A204.1 (cell line): Measurements from ENCODE around the gene TMCO6.
"Not testable (repeated sequence)": the region's sequence is repeated elsewhere in the genome, so short reads cannot be mapped to it uniquely, and the experiment has no call there.

ENCODE experiments used
- FAIRE-seq: peaks from 2 replicates; lab custom pipeline; 2012; peaks lifted over from hg19 to GRCh38; lab: Jason Lieb, UNC

The TMCO6 gene

DNA sequence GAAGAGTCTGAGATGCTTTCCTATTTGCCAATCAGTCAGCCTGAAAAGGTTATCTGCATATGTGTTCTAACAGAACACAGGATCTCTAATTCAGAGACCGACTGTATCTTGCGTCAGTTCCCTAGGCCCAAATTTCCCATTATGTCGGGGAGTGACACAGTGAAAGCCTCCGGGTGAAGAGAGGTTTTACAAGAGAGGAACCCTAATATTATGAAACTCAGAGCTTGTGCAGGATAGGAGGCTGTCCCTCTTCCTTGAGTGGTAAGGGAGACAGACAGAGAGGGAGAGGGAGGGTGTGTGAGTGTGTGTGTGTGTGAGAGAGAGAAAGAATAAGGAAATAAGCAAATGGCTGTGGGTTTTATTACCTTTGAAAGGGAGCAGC lies 8.2 kb upstream of the TMCO6 start:
- no peak for FAIRE-seq

DNA sequence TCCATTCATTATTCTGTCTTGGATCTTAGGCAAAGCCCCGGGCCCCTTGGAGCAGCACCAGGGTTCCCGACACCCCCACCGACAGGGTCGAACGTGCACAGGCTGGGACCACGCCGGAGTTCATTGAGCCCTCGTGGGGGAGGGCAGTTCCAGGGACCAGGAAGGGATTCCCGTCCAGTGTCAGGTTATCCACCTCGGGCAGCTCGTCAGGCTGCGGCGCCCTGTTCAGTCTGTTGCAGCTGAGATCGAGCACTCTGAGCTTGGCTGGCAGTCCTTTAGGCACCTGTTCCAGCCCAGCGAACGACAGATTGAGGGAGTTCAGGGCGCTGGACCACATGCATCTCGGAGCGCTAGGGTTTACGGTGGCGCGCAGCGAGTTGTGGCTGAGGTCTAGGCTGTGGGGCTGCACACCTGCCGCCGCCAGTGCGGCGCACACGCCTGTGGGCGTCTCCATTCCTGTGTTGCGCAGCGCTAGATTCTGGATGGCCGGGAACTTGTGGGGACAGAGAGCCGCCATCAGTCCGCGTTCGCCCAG lies 7.4 kb upstream of the TMCO6 start:
- no peak for FAIRE-seq

DNA sequence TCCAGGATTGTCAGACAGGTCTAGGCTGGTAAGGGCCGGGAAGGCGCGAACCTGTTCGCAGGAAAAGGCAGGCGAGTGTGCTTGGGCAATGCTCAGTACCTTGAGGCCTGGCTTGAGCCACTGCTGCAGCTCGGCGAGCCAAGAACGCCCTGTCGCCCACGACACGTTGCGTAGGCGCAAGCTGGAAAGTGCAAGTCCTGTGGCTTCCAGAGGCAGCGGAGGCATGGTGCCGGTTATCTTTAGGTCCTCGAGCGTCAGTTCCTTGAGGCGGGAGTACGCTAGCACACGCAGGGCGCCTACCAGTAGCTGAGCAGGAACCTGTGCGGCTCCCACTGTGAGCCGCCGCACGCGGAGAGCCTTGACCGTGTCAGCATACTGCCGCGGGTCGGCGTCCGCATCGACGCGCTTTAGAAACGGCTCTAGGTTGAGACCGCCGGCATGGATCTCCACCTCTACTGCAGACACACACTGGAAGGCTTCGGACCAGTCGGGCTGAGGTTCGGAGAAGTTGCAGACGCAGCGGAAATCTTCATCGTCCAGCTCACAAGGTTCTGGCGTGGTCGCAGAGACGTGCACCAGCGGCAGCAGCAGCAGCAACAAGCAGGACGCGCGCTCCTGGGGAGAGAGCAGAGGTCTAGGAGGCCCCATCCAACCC lies 6.8 kb upstream of the TMCO6 start:
- FAIRE-seq = no peak

DNA sequence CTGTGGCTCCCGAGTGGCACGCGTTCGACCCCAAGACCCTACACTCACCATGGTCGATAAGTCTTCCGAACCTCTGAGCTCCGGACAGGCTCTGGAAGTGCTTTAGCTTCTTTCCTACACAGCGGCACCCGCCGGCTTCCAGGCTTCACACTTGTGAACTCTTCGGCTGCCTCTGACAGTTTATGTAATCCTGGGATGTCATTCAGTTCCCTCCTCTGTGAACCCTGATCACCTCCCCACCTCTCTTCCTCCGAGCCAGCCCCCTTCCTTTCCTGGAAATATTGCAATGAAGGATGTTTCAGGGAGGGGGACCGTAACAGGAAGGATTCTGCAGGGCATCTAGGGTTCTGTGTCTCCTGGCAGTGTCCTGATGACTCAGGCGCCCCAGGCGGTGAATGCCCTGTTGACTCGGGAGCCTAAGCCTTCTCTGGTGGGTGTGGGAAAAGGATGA lies 6.2 kb upstream of the TMCO6 start, which contains the start of gene CD14:
Gene CD14 (minus strand): TSS at position 155 of the 451 bp plus-strand sequence. CDS start 104 bp downstream, at position 51.
- no peak for FAIRE-seq

DNA sequence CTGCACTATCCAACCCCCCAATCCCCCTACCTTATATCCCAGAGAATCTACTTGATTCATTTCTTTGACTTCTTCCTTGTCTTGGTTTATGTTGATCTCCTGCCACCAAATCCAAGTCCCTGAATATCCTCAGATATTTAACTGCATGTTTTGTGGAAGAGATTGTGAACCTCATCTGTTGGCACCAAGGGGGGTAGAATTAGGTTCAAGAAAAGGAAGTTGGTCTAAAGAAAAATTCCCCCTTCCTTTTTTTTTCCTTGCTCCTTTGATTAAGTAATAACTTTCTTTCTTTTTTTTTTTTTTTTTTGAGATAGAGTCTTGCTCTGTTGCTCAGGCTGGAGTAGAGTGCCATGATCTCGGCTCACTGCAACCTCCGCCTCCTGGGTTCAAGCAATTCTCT lies 5.8 kb upstream of the TMCO6 start:
- FAIRE-seq = no peak

DNA sequence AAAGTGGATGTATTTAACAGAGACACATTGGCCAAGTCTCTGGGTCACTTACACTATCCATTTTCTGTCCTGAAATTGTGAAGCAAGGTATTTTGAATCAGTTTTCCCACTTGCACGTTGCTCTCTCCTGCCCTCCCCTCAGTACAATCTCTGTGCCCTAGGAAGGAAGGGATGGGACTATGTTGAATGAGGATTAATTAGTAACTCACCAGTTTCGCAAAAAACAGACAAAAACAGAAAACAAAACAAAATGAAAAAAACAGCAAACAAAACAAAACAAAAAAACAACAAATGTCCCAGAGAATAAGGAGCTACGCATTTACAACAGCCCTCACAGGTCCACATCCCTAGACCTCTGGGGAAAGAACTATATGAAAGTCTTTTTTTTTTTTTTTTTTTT lies 5.1 kb upstream of the TMCO6 start:
- no peak for FAIRE-seq

DNA sequence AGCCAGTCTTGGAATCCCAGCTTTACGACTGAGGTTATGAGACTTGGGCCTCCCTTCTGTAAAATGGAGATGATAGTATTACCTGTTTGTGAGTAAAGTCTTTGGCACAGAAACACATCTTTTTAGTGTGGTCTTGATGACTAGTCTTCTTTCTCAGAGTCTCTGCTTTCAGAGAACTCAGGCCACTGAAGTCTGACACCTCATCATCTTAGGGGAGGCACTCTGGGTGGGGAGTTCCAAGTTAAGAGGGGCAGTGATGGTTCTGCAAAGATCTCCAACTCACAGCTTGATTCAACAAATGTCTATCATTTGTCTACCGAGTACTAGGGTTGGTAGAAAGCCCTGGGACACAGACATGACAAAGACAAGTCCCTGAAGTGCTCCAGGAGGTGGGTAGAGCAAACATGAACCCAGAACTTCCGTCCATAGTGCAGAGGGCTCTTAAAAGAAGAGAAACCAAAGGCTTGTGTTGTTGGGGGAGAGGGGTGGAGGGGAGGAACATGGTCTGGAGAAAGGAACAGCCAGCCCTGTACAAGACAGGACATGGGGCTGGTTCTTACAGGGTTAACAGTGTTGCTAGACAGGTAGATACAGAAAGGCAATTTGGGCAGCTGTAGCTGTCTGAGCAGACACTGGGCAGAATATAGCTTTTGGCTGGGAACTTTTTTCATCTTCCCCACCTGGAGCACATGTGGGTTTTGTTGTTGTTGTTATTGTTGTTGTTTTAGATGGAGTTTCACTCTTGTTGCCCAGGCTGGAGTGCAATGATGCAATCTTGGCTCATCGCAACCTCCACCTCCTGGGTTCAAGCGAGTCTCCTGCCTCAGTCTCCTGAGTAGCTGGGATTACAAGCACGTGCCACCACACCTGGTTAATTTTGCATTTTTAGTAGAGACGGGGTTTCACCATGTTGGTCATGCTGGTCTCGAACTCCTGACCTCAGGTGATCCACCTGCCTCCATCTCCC lies 3.7 kb upstream of the TMCO6 start:
- FAIRE-seq = no peak

DNA sequence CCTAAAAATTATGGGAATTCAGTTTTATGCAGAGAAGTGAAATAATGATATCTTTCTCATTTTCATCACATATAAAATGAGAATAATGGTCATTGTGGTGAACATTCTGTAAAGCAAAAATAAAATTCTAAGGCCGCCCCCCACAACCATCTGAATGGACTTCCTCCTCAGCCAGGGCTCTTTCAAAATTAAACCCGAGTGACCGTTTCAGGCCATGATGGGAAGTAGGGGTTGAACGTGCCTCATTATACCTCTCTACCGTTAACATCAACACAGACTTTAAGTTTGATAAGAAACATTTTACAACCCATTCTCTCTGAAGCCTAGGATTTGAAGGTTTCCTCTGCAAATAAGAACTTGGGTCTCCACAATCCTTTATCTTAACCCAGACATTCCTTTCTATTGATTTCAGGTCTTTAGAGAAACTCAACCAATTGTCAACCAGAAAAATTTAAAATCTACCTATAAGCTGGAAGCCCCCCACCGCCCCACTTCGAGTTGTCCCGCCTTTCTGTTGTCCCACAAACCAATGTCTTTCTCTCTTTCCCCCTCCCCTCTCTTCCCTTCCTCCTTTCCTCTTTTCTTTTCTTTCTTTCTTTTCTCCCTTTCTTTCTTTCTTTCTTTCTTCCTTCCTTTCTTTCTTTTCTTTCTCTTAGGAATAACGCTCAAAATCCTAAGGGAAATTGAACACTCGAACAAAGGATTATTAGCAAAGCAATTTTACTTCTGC lies 1.7 kb upstream of the TMCO6 start:
- FAIRE-seq = no peak

DNA sequence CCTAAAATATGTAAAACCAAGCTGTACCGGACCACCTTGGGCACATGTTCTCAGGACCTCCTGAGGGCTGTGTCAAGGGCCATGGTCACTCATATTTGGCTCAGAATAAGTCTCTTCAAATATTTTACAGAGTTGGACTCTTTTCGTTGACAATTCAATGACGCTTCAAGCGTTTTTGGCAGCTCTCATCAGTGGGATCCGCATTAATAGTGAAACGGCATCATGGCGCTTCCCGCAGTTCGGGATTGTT lies 428 bp upstream of the TMCO6 start:
- not testable (repeated sequence) for FAIRE-seq

DNA sequence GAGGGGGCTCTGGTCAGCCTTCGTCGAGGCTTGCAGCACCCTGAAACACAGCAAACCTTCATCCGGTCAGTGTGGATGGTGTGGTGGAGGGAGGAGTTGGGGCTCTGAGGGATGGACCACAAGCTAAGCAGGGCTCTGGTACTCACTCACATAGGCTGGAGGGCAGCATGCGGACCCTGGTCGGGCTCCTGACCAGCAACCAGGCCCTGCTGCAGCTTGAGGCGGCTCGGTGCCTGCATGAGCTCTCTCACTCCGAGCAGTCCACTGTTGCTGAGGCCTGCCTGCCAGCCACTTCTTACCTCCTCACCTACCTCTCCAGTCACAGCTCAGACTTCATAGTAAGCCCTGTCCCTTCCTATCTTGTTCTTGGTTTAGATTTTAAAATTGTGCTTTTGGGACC lies 2.5 kb downstream of the TMCO6 start:
- FAIRE-seq = no peak

DNA sequence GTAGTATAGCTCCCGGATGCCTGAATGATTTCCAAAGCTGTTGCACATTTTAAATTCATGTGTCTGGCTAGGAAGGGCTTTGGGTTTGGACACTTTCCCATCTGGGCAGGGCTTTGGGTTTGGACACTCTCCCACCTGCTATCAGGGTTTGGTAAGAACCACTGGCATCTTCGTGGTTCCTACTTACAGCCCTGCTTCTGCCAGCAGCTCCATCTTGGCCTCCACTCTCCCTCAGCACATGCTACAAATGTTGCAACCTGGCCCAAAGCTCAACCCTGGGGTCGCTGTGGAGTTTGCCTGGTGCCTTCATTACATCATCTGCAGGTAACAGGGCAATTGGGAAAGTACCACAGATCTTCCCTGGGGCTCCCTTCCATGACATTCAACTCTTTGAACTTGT lies 3.5 kb downstream of the TMCO6 start:
- FAIRE-seq = no peak

DNA sequence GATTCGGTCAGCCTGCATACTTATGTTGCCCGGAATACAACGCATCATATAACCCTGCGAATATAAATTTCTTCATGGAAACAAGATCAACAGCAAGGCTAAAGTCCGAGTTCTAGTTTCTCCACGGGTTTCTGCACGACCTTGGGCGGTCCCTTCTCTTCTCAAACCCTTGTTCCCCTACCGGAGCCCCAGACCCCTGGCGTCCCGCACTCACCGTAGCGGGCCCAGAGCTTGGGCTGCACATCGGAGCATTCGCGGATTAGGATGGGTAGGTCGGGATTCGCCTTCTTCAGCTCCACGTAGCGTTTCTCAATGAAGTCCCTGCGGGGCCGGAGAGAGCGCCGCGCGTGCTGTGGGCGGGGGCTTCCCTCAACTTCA lies 7.8 kb downstream of the TMCO6 start:
- no peak for FAIRE-seq

DNA sequence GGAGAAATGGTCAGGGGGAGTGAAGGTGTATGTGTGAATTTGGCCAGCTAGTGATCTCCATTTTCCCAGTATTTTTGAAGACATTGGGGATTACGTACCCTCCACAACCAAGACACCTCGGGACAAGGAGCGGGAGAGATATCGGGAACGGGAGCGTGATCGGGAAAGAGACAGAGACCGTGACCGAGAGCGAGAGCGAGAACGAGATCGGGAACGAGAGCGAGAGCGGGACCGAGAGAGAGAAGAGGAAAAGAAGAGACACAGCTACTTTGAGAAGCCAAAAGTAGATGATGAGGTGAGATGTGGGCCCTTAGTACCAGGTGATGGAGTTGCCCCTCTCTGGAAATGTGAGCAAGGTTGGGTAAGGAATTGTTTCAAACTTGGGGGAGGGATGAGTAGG lies 19.6 kb downstream of the TMCO6 start:
- FAIRE-seq = no peak

DNA sequence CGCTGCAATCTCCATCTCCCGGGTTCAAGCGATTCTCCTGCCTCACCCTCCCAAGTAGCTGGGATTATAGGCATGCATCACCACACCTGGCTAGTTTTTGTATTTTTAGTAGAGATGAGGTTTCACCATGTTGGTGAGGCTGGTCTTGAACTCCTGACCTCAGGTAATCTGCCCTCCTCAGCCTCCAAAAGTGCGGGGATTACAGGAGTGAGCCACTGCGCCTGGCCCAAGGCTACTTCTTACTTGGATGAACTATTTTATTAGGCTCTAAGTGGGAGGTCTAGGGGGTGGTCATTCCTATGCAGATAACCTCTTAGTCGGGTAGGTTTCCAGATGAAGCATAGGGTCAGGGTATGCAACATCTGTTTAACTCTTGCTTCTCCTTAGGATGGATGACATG lies 21.1 kb downstream of the TMCO6 start:
- not testable (repeated sequence) for FAIRE-seq

DNA sequence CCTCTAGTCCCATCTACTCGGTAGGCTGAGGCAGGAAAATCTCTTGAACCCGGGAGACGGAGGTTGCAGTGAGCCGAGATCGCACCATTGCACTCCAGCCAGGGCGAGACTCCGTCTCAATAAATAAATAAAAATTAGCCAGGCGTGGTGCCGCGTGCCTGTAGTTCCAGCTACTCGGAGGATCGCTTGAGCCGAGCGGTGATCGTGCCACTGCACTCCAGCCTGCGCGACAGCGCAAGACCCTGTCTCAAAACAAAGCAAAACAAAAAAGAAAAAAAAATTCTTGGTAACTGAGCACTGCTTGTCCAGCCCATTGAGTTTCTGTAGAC lies 24.7 kb downstream of the TMCO6 start:
- FAIRE-seq = no peak

DNA sequence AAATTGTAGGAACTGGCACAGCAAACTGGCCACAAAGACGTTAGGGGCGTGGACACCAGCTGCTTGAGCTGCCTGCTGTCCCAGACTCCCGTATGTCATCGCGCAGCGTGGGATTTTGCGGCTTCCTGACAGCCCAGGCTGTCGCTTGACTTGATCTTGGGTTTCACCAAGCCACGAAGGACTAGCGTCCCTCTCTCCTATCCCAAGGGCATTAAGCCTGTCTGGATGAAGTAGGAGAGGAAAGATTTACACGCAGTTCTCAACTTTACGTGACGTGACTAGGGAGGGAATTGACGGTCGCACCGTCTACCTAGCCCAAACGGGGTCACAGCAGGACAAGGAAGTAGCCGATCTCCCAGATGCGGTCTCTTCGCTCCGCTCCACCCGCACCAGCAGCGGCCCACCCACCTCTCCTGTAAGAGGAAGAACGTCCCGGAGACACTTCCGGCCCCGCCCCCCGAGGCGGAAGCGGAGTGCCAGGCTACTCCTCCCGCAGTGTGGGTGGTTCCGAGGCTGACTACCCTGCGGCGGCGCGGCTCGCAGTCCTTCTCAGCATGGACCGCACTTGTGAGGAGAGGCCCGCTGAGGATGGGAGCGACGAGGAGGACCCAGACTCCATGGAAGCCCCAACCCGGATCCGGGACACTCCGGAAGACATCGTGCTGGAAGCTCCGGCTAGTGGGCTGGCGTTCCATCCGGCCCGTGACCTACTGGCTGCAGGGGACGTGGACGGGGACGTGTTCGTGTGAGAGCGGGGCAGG lies 25.3 kb downstream of the TMCO6 start, which contains the start of gene WDR55:
Gene WDR55 (plus strand): TSS at position 546 of the 761 bp plus-strand sequence. CDS start 9 bp downstream, at position 555.
- FAIRE-seq = peak; percentile 60

DNA sequence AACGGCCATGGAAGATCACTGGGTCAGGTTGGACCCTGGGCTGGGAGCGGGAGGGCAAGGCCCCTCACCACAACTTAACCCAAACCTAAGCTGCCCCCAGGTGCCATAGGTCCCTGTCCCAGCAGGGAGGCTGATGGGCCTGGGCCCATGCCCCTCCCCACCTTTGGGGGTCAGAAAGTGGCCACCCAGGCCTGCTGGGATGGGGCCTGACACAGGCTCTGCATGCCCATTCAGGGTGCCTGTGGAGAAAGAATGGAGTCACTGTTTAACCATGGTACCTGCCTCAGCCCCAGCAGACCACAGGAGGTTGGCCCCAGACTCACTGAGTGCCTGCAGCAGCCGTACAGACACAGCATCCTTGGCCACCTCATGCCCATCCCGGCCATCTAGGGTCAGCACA lies 31.8 kb downstream of the TMCO6 start:
- FAIRE-seq = not testable (repeated sequence)

DNA sequence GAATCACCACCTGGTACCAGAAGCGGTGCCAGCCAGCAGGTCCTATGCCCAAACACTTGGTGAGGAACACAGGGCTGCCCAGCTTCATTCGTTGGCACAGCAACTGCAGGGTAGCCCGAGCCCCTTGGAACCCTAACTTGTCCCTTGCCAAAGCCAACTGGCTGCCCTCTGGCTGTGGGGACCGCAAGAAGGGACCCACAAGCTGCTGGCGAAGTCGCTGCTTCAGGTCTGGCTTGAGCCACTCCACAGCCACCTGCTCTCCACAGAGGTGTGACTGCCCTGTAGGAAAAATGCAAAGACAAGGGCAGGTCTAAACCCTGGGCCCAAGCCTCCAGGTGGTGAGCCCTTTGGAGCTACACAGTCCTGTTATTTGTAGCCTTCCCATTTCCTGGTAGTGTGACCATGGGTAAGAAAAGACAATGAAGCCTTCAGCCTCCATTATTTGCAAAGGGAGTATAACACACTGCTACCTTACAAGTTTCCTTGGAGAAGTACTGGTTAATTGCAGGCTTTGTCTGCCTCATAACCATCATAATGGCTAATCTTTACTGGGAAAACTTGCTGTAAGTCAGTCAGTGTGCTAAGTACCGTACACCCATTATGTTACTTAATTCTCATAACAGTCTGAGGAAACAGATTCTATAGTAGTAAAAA lies 32.3 kb downstream of the TMCO6 start:
- FAIRE-seq = no peak

DNA sequence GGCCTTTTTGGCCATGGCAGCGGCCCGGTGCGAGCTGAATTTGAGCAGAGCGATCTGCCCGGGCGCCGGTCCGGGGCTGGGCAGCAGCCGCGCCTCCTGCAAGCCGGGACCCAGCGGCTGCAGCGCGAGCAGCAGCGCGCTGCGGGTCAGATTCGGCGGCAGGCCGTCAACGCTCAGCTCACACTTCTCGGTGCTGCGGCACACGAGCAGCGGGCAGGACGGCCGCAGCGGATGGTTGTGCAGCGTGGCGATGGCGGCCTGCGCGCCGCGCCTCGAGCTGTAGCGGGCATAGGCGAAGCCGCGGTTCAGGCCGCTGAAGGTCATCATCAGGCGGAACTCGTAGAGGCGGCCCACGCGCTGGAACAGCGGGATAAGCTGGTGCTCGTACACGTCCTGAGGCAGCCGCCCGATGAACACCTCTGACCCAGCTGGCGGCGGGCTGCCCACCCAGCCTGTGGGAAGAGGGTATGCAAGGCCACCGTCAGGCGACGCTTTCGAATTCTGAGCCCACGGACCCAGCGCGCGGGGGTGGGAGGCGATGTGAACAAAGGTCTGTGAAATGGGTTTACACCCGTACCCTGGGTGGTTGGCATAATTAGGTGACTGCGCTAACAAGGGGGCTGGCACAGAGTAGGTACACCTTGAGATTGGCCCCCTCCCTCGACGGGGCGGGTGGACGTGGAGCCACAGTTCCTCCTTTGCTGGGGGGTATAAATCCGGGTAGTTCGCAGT lies 33.4 kb downstream of the TMCO6 start:
- no peak for FAIRE-seq

DNA sequence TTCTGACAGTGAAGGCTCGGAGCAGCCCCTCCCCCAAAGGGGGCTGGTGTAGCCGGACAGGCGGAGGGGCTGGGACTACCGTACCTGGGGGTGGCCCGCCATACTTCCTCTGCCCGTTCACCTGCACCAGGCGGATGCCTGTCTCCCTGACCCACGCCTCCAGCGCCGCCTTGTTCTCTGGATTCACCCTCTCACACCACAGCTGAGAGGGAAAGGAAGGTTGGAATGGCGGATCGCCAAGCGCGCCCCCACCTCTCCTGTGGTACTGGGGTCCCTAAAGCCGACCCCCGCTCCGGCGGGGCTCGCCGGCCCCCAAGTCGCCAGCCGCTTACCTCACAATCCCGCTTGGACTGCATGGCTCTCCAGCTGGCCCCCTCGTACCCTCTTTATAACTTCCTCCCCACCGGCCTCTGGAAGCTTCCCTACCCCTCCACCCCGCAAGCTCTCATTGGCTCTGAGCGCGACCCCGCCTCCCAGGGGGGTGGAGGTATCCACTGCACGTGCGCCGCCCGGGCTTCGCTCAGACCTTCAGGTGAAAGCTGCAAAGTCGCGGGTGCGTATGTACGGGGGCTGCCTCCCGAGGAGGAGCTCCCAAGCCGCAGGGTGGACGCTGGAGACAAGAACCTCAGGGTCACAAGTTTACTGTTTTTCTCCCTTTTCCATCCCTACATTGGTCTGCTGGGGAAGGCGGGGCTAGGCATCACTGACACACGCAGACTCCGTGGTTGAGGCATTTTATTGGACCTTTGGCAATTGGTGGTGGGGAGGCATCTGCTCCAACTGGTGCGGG lies 34.1 kb downstream of the TMCO6 start, which contains the start of gene DND1:
Gene DND1 (minus strand): TSS at position 390 of the 790 bp plus-strand sequence. CDS start 34 bp downstream, at position 356.
- no peak for FAIRE-seq
